Liver (tissue), 9 donors: ENCODE results near the gene SLC36A4. TPM values are rescaled to one million over a fixed set of nuclear protein-coding genes. Genes with fewer than 3 reads are reported as not detected.

Source experiments
- DNase-seq: peaks from one replicate; pipeline ENCODE4 v3.0.0-alpha.2; 2017; ENCODE audit warnings: low spot score
- H3K27ac ChIP-seq, 2 donors: one replicate each; pipeline ENCODE4 v1.7.0; 2013; ENCODE audit warnings: inconsistent platforms in 2 of 2, low read length in 2 of 2, control low read depth in 1 of 2, low read depth in 1 of 2, mild to moderate bottlenecking in 1 of 2
- H3K27me3 ChIP-seq, 4 donors: one replicate each; pipeline versions ENCODE4 v1.6.1 to v1.7.0; 2013; ENCODE audit warnings: low read length in 3 of 4, inconsistent platforms in 1 of 4, mild to moderate bottlenecking in 1 of 4, moderate library complexity in 1 of 4; ENCODE audit not compliant: control insufficient read depth in 4 of 4, insufficient read depth in 4 of 4
- H3K36me3 ChIP-seq, 4 donors: one replicate each; pipeline versions ENCODE4 v1.6.1 to v1.7.0; 2013; ENCODE audit warnings: low read length in 3 of 4, mild to moderate bottlenecking in 3 of 4, low read depth in 1 of 4, moderate library complexity in 1 of 4; ENCODE audit not compliant: control insufficient read depth in 4 of 4, insufficient read depth in 3 of 4
- H3K4me1 ChIP-seq, 4 donors: one replicate each; pipeline versions ENCODE4 v1.6.1 to v1.7.0; 2013; ENCODE audit warnings: low read length in 3 of 4, mild to moderate bottlenecking in 3 of 4, moderate library complexity in 1 of 4; ENCODE audit not compliant: control insufficient read depth in 4 of 4, insufficient read depth in 4 of 4
- H3K4me3 ChIP-seq, 3 donors: one replicate each; pipeline versions ENCODE4 v1.6.1 to v1.7.0; 2013; ENCODE audit warnings: low read length in 3 of 3, control low read depth in 1 of 3, low read depth in 1 of 3, mild to moderate bottlenecking in 1 of 3
- H3K9ac ChIP-seq, 2 donors: one replicate each; pipeline ENCODE4 v1.7.0; 2013; ENCODE audit warnings: low read length in 2 of 2, mild to moderate bottlenecking in 2 of 2, moderate library complexity in 2 of 2, control low read depth in 1 of 2, low read depth in 1 of 2
- H3K9me3 ChIP-seq, 4 donors: one replicate each; pipeline versions ENCODE4 v1.6.1 to v1.7.0; 2013; ENCODE audit warnings: low read length in 3 of 4; ENCODE audit not compliant: control insufficient read depth in 4 of 4
- EGR1 ChIP-seq, 2 donors: IDR thresholded peaks; 2 replicates each; pipeline ENCODE4 v1.6.1; 2016 to 2018; ENCODE audit warnings: antibody characterized with exemption in 2 of 2, low read depth in 2 of 2
- FOXA2 ChIP-seq: IDR thresholded peaks from 2 replicates; pipeline ENCODE4 v1.6.1; 2016; ENCODE audit warnings: antibody characterized with exemption
- GABPA ChIP-seq, 2 donors: IDR thresholded peaks in 1 of 2; conservative IDR thresholded peaks in 1 of 2; 2 replicates each; pipeline ENCODE4 v1.6.1; 2016; ENCODE audit warnings: antibody characterized with exemption in 2 of 2, mild to moderate bottlenecking in 1 of 2, moderate library complexity in 1 of 2
- HNF4A ChIP-seq, 2 donors: conservative IDR thresholded peaks; 2 replicates each; pipeline ENCODE4 v1.6.1; 2016; ENCODE audit warnings: antibody characterized with exemption in 2 of 2, mild to moderate bottlenecking in 2 of 2
- HNF4G ChIP-seq: IDR thresholded peaks from 2 replicates; pipeline ENCODE4 v1.6.1; 2016; ENCODE audit warnings: antibody characterized with exemption
- JUND ChIP-seq, 2 donors: IDR thresholded peaks; 2 replicates each; pipeline ENCODE4 v1.6.1; 2016; ENCODE audit warnings: antibody characterized with exemption in 2 of 2
- NR2F2 ChIP-seq: IDR thresholded peaks from 2 replicates; pipeline ENCODE4 v1.6.1; 2016; ENCODE audit warnings: antibody characterized with exemption
- RAD21 ChIP-seq, 2 donors: IDR thresholded peaks; 2 replicates each; pipeline ENCODE4 v1.6.1; 2016; ENCODE audit warnings: antibody characterized with exemption in 2 of 2, mild to moderate bottlenecking in 2 of 2
- RXRA ChIP-seq, 2 donors: IDR thresholded peaks; 2 replicates each; pipeline ENCODE4 v1.6.1; 2017 to 2018; ENCODE audit warnings: antibody characterized with exemption in 2 of 2, mild to moderate bottlenecking in 1 of 2
- SP1 ChIP-seq: IDR thresholded peaks from 2 replicates; pipeline ENCODE4 v1.6.1; 2018; ENCODE audit warnings: antibody characterized with exemption, mild to moderate bottlenecking
- TAF1 ChIP-seq: conservative IDR thresholded peaks from 2 replicates; pipeline ENCODE4 v1.6.1; 2016; ENCODE audit warnings: antibody characterized with exemption, mild to moderate bottlenecking
- YY1 ChIP-seq: IDR thresholded peaks from 2 replicates; pipeline ENCODE4 v1.6.1; 2016; ENCODE audit warnings: antibody characterized with exemption, mild to moderate bottlenecking
- WGBS: extraction: QIAGEN DNeasy Blood & Tissue Kit; methylation state at CpG from one replicate; pipeline ENCODE4 v1.1.7; 2013; 5-methylcytosine and 5-hydroxymethylcytosine counted together
- polyA plus RNA-seq, 2 donors: library from polyadenylated mRNA; stranded (reverse) in 1 of 2; unstranded in 1 of 2; fragments of 200-250 nt in 1 of 2; fragments of >200 nt in 1 of 2; fragmentation: Nextera tagmentation in 1 of 2; extraction: Ambion mirVana in 1 of 2; gene quantifications; one replicate each; pipeline versions ENCODE4 v1.2.1 to v1.2.3, GENCODE V29; 2013 to 2015
- total RNA-seq, 2 donors: library from RNA; depleted of rRNA; stranded (reverse); fragments of >200 nt; gene quantifications; one replicate each; pipeline ENCODE4 v1.2.3, GENCODE V29; 2014
- TF ChIP-seq, protein P1 (sequence below): fragments of 150-350 bp; IDR thresholded peaks from 2 replicates; pipeline ENCODE4 v1.5.1; 2017; ENCODE audit warnings: improper control_type of control experiment, low read depth, low read length; ENCODE audit not compliant: missing input control
- TF ChIP-seq, protein P2 (sequence below): IDR thresholded peaks from 2 replicates; pipeline ENCODE4 v1.6.1; 2016; ENCODE audit warnings: antibody characterized with exemption
- TF ChIP-seq, protein P3 (sequence below): IDR thresholded peaks from 2 replicates; pipeline ENCODE4 v1.6.1; 2016; ENCODE audit warnings: antibody characterized with exemption, mild to moderate bottlenecking
- TF ChIP-seq, protein P4 (sequence below): IDR thresholded peaks from 2 replicates; pipeline ENCODE4 v1.6.1; 2016; ENCODE audit warnings: antibody characterized with exemption
- TF ChIP-seq, protein P5 (sequence below): IDR thresholded peaks from 2 replicates; pipeline ENCODE4 v1.6.1; 2016; ENCODE audit warnings: antibody characterized with exemption
- donor health status: healthy.
- donor health status: healthy.
- donor health status: healthy.
- donor health status: healthy.
- donor health status: healthy.

The SLC36A4 gene
- total and polyA plus RNA-seq, 4 donors: 6.4 to 11.7 (median 7.4) TPM

DNA sequence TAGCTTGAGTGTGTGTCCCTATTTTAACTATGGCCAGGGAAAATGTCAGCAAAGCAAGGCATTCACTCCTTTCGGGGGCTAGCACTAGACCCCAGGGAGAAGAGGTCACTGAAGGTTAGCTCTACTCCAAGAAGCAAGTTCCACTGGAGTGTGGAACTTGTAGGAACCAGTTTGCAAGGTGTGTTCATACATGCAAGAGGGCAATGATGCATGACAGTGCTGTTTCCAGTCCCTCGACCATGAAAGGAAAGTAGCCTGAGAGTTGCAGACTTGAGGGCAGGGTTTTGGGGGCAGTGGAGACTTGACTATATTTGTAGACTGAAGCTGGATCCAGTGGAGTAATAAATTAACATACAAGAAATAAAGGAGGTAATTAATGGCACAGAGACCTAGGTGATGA lies 21.6 kb upstream of the SLC36A4 start:
- no peak overlapping the region for H3K4me3 ChIP-seq
- no peaks in the 10 kb centered on the region for H3K4me1 ChIP-seq
- DNase-seq: no peak
- H3K27ac ChIP-seq: no peak overlapping the region
- WGBS: 91% methylated on average over 2 of the region's 2 CpGs
- H3K36me3 ChIP-seq: no peaks in the 10 kb centered on the region
- H3K27me3 ChIP-seq: no peaks in the 10 kb centered on the region
- H3K9me3 ChIP-seq: no peaks in the 10 kb centered on the region
- H3K9ac ChIP-seq: no peak overlapping the region
- TF ChIP-seq RAD21 (IDR thresholded peaks at IDR 0.05) (no peak), FOXA2 (no peak), HNF4A (conservative IDR thresholded peaks at IDR 0.05) (no peak), HNF4G (no peak), SP1 (no peak), NR2F2 (no peak)
- TF ChIP-seq, protein P1, sequence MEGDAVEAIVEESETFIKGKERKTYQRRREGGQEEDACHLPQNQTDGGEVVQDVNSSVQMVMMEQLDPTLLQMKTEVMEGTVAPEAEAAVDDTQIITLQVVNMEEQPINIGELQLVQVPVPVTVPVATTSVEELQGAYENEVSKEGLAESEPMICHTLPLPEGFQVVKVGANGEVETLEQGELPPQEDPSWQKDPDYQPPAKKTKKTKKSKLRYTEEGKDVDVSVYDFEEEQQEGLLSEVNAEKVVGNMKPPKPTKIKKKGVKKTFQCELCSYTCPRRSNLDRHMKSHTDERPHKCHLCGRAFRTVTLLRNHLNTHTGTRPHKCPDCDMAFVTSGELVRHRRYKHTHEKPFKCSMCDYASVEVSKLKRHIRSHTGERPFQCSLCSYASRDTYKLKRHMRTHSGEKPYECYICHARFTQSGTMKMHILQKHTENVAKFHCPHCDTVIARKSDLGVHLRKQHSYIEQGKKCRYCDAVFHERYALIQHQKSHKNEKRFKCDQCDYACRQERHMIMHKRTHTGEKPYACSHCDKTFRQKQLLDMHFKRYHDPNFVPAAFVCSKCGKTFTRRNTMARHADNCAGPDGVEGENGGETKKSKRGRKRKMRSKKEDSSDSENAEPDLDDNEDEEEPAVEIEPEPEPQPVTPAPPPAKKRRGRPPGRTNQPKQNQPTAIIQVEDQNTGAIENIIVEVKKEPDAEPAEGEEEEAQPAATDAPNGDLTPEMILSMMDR: no peak
- TF ChIP-seq, protein P2, sequence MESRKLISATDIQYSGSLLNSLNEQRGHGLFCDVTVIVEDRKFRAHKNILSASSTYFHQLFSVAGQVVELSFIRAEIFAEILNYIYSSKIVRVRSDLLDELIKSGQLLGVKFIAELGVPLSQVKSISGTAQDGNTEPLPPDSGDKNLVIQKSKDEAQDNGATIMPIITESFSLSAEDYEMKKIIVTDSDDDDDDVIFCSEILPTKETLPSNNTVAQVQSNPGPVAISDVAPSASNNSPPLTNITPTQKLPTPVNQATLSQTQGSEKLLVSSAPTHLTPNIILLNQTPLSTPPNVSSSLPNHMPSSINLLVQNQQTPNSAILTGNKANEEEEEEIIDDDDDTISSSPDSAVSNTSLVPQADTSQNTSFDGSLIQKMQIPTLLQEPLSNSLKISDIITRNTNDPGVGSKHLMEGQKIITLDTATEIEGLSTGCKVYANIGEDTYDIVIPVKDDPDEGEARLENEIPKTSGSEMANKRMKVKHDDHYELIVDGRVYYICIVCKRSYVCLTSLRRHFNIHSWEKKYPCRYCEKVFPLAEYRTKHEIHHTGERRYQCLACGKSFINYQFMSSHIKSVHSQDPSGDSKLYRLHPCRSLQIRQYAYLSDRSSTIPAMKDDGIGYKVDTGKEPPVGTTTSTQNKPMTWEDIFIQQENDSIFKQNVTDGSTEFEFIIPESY: no peak
- TF ChIP-seq, protein P3, sequence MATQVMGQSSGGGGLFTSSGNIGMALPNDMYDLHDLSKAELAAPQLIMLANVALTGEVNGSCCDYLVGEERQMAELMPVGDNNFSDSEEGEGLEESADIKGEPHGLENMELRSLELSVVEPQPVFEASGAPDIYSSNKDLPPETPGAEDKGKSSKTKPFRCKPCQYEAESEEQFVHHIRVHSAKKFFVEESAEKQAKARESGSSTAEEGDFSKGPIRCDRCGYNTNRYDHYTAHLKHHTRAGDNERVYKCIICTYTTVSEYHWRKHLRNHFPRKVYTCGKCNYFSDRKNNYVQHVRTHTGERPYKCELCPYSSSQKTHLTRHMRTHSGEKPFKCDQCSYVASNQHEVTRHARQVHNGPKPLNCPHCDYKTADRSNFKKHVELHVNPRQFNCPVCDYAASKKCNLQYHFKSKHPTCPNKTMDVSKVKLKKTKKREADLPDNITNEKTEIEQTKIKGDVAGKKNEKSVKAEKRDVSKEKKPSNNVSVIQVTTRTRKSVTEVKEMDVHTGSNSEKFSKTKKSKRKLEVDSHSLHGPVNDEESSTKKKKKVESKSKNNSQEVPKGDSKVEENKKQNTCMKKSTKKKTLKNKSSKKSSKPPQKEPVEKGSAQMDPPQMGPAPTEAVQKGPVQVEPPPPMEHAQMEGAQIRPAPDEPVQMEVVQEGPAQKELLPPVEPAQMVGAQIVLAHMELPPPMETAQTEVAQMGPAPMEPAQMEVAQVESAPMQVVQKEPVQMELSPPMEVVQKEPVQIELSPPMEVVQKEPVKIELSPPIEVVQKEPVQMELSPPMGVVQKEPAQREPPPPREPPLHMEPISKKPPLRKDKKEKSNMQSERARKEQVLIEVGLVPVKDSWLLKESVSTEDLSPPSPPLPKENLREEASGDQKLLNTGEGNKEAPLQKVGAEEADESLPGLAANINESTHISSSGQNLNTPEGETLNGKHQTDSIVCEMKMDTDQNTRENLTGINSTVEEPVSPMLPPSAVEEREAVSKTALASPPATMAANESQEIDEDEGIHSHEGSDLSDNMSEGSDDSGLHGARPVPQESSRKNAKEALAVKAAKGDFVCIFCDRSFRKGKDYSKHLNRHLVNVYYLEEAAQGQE: no peak

DNA sequence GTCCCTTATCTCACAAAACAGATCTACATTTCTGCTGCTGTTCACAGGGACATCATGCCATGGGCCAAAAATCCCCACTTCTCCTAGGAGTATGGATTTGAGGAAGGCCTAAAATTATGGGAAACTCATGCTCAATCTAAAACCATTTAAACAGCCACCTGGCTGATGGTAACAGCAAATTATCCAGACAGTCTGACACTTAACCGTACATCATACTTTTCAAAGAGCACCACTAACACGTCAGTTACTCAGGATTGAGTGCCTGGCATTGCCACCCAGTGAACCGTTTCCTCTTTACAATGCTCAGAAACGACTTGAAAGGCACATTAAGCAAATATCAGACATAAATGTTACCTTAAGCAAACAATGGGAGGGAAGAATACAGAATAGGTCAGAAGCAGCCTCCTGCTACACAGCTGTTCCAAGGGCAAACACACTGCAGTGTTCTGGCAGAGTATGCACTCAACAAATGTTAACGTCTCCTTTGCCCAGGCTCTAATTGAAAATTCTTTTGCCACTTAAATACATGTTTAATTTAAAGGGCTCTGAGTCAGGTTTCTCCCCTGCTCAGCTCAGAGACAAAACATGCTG lies 18.8 kb upstream of the SLC36A4 start:
- H3K9ac ChIP-seq: no peak overlapping the region
- no peak overlapping the region for H3K27ac ChIP-seq
- DNase-seq: no peak
- no peaks in the 10 kb centered on the region for H3K27me3 ChIP-seq
- H3K4me1 ChIP-seq: no peaks in the 10 kb centered on the region
- 68% methylated on average over 5 of the region's 5 CpGs for WGBS
- no peaks in the 10 kb centered on the region for H3K9me3 ChIP-seq
- no peaks in the 10 kb centered on the region for H3K36me3 ChIP-seq
- TF ChIP-seq HNF4A (conservative IDR thresholded peaks at IDR 0.05): no peak
- TF ChIP-seq, protein P3: no peak
- TF ChIP-seq SP1: no peak
- TF ChIP-seq, protein P2: no peak
- no peak for TF ChIP-seq HNF4G
- no peak for TF ChIP-seq TAF1
- TF ChIP-seq YY1: no peak
- TF ChIP-seq RXRA (IDR thresholded peaks at IDR 0.05): no peak
- no peak for TF ChIP-seq EGR1 (IDR thresholded peaks at IDR 0.05; ENCODE audit: low read depth in 2 of 2)
- TF ChIP-seq, protein P4, sequence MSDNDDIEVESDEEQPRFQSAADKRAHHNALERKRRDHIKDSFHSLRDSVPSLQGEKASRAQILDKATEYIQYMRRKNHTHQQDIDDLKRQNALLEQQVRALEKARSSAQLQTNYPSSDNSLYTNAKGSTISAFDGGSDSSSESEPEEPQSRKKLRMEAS: no peak
- TF ChIP-seq NR2F2: no peak
- no peak for TF ChIP-seq GABPA (IDR thresholded peaks at IDR 0.05 in 1 of 2, conservative IDR thresholded peaks at IDR 0.05 in 1 of 2)
- TF ChIP-seq, protein P5, sequence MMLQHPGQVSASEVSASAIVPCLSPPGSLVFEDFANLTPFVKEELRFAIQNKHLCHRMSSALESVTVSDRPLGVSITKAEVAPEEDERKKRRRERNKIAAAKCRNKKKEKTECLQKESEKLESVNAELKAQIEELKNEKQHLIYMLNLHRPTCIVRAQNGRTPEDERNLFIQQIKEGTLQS: no peak
- no peak for TF ChIP-seq JUND (IDR thresholded peaks at IDR 0.05)
- no peak overlapping the region for H3K4me3 ChIP-seq
